Endothelial cell of umbilical vein (primary cell): ENCODE measurements around the gene ZDHHC13.

Experiments
- CTCF ChIP-seq, 2 donors: IDR thresholded peaks; 1 replicate in 1 of 2; 2 replicates in 1 of 2; pipeline ENCODE4 v1.5.1; 2011; ENCODE audit warnings: low read length in 2 of 2, mild to moderate bottlenecking in 2 of 2, moderate library complexity in 2 of 2, control low read depth in 1 of 2, inconsistent platforms in 1 of 2, low read depth in 1 of 2; ENCODE audit not compliant: insufficient read depth in 1 of 2; ENCODE audit errors: extremely low read depth in 1 of 2
- EZH2 ChIP-seq: IDR thresholded peaks from 2 replicates; pipeline ENCODE4 v1.6.1; 2012; ENCODE audit warnings: borderline replicate concordance, low read depth, mild to moderate bottlenecking, moderate library complexity, low read length, inconsistent platforms; ENCODE audit not compliant: severe bottlenecking
- GATA2 ChIP-seq: IDR thresholded peaks from 2 replicates; pipeline ENCODE4 v1.7.0; 2011; ENCODE audit warnings: low read depth, mild to moderate bottlenecking, moderate library complexity, mixed read lengths, low read length; ENCODE audit not compliant: insufficient read length, insufficient read depth
- POLR2A ChIP-seq: IDR thresholded peaks from 2 replicates; pipeline ENCODE4 v1.6.1; 2012; ENCODE audit warnings: low read depth, mild to moderate bottlenecking, control low read depth, low read length
- POLR2AphosphoS5 ChIP-seq: IDR thresholded peaks from 2 replicates; pipeline ENCODE4 v1.6.1; 2012; ENCODE audit warnings: low read depth, mild to moderate bottlenecking, control low read depth, low read length, moderate library complexity; ENCODE audit not compliant: insufficient read depth

GRCh38 chr11:19091366-19091765, 25.6 kb upstream of the ZDHHC13 start:
- TF ChIP-seq POLR2AphosphoS5, result no peak
- TF ChIP-seq EZH2, result no peak
- no peak for TF ChIP-seq CTCF (IDR thresholded peaks at IDR 0.05; ENCODE audit: extremely low read depth in 1 of 2, insufficient read depth in 1 of 2, low read depth in 1 of 2, low read length in 2 of 2)
- TF ChIP-seq POLR2A, result no peak
- TF ChIP-seq GATA2, result no peak
